HepG2 (cell line): ENCODE data around the gene UGT2B28.
"Not testable (repeated sequence)": the region's sequence is repeated elsewhere in the genome, so short reads cannot be mapped to it uniquely, and the experiment has no call there.

Source experiments
- CHD4 ChIP-seq: fragments of 200-600 bp; sonication (generic); IDR thresholded peaks from 2 replicates; pipeline ENCODE4 v1.7.0; 2017; ENCODE audit warnings: mild to moderate bottlenecking, low read length, borderline replicate concordance
- FOXP1 ChIP-seq, 2 experiments: fragments of 450-650 bp in 1 of 2; IDR thresholded peaks; 2 replicates each; pipeline ENCODE4 v1.6.1; 2017 to 2018; ENCODE audit warnings: antibody characterized with exemption in 1 of 2

DNA sequence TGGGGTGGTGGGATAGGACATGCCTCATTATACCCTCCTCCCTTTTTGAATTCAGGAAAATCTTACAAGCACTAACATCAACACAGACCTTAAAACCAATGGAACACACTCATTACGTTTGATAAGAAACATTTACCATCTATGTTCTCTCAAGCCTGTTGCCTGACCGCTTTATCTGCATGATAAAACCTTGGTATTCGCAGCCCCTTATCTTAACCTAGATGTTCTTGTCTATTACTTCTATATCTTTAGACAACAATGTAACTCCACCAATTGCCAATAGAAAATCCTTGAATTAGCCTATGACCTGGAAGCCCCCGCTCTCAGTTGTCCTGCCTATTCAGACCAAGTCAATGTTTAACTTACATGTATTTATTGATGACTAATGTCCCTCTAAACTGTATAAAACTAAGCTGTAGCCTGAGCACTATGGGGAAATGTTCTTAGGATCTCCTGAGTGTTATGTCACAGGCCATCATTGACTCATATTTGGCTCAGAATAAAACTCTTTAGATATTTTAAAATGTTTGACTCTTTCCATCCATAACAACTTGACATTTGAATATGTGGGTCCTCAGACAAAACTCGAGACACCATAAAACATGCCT lies 28.3 kb downstream of the UGT2B28 start:
- not testable (repeated sequence) for TF ChIP-seq CHD4; FOXP1 (IDR thresholded peaks at IDR 0.05); FOXP1 (CRISPR knock-in tag; IDR thresholded peaks at IDR 0.05)
